NCI-H187 (cell line): Measurements from ENCODE around the gene ENOSF1.
A peak's percentile ranks its signal among the peaks of the same experiment; 100 is the strongest.

ENCODE experiments used
- DNase-seq, 2 experiments: peaks; one replicate each; lab custom pipeline; 2025; lab: John Stamatoyannopoulos, UW

The ENOSF1 gene

GRCh38 chr18:635171-635570, 77.3 kb downstream of the ENOSF1 start:
- no peak for DNase-seq

- DNase-seq, result no peak
Measured at GRCh38 chr18:634551-635045, 77.8 kb downstream of the ENOSF1 start.

GRCh38 chr18:631560-631959, 80.9 kb downstream of the ENOSF1 start:
- DNase-seq, result no peak

GRCh38 chr18:629269-630150, 82.9 kb downstream of the ENOSF1 start:
- no peak for DNase-seq

GRCh38 chr18:627231-627630, 85.2 kb downstream of the ENOSF1 start:
- DNase-seq, result no peak

- DNase-seq, result peak in 1 of 2 experiments; percentile 58
Measured at GRCh38 chr18:623761-624620, 88.4 kb downstream of the ENOSF1 start.

GRCh38 chr18:622289-622688, 90.1 kb downstream of the ENOSF1 start:
- no peak for DNase-seq

- DNase-seq, result no peak
Measured at GRCh38 chr18:621291-622043, 91.0 kb downstream of the ENOSF1 start.
